PFSK-1 (cell line): ENCODE results near the gene CSNK2B.

Experiments used
- FOXP2 ChIP-seq: optimal IDR thresholded peaks from 2 replicates; pipeline ENCODE3; 2011; ENCODE audit warnings: borderline replicate concordance, control low read depth, inconsistent platforms; ENCODE audit not compliant: insufficient read depth; ENCODE audit errors: extremely low read length, extremely low read depth
- POLR2AphosphoS5 ChIP-seq: IDR thresholded peaks from 2 replicates; pipeline ENCODE4 v1.6.1; 2012; ENCODE audit warnings: low read depth, mild to moderate bottlenecking, control low read depth, low read length, moderate library complexity
- REST ChIP-seq, 2 experiments: IDR thresholded peaks; 2 replicates each; pipeline versions ENCODE4 v1.6.1 to v1.8.0; 2011 to 2012; ENCODE audit warnings: low read depth in 2 of 2, low read length in 2 of 2, control low read depth in 1 of 2, inconsistent platforms in 1 of 2, mild to moderate bottlenecking in 1 of 2, moderate library complexity in 1 of 2; ENCODE audit not compliant: insufficient read depth in 1 of 2
- SIN3A ChIP-seq: IDR thresholded peaks from 2 replicates; pipeline ENCODE4 v1.6.1; 2012; ENCODE audit warnings: mild to moderate bottlenecking, low read length, moderate library complexity, borderline replicate concordance; ENCODE audit not compliant: insufficient read depth
- TAF1 ChIP-seq: IDR thresholded peaks from 2 replicates; pipeline ENCODE4 v1.6.1; 2012; ENCODE audit warnings: low read length, control low read depth, borderline replicate concordance; ENCODE audit not compliant: insufficient read depth

Gene CSNK2B

DNA sequence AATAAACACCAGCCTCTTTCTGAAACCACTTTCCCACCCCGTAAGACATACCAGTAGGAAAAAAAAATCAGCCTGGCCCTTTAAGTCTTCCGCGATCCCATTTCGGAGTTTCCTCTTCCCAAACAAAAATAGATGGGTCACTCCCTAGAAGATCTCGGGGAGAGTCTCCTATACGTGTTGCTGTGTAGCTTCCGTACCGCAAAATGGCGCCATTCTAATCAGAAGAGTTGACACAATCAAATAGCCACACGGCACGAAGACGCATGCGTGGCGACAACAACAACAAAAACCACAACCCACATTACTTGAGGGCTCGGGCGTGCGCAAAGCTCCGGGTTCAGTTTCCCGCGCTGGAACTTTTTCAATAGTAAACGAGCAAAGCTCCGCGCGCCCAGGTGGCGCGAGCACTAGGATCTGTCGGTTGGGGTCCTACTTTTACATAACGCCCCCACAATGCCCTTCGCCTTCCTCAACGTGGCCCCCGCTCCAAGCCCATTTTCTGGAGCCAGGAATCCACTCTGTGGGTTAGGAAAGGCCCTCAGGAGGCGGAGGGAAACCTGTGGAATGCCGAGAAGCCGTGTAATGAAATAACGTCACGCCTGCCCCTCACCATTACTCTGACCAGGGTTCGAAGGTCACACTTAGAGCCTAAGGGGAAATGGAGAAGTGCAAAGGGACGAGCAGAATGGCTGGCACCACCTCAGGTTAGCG lies 935 bp upstream of the CSNK2B start, which contains the start of gene GPANK1:
Gene GPANK1, minus strand, starts transcription at position 208 of the 711 bp plus-strand sequence. CDS start 519 bp downstream, outside the sequence.
- no peak for TF ChIP-seq REST (IDR thresholded peaks at IDR 0.05; ENCODE audit: insufficient read depth in 1 of 2, low read depth in 2 of 2, low read length in 2 of 2)
- TF ChIP-seq FOXP2 = peak; percentile 95
- peak; percentile 56 for TF ChIP-seq POLR2AphosphoS5
- 0 out of 2 replicates have a peak, but pooled peaks have one; percentile 66 for TF ChIP-seq SIN3A

GRCh38 chr6:31666337-31666965 lies 571 bp downstream of the CSNK2B start:
- TF ChIP-seq SIN3A (no peak), TAF1 (no peak), POLR2AphosphoS5 (no peak), REST (IDR thresholded peaks at IDR 0.05; ENCODE audit: insufficient read depth in 1 of 2, low read depth in 2 of 2, low read length in 2 of 2) (no peak), FOXP2 (no peak)

DNA sequence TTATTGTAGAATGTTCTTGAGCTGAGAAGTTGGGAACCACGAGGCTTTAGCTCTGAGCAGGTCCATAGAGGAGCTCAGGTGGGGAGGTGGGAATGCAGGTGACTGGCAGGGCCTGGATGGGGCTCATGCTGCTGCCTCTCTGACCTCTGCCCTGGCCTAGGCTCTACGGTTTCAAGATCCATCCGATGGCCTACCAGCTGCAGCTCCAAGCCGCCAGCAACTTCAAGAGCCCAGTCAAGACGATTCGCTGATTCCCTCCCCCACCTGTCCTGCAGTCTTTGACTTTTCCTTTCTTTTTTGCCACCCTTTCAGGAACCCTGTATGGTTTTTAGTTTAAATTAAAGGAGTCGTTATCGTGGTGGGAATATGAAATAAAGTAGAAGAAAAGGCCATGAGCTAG lies 3.8 kb downstream of the CSNK2B start, which contains the start of gene LY6G5B:
Gene LY6G5B, plus strand, starts transcription at position 301 of the 400 bp plus-strand sequence. CDS start 975 bp downstream, outside the sequence.
- TF ChIP-seq SIN3A = no peak
- no peak for TF ChIP-seq FOXP2

- TF ChIP-seq POLR2AphosphoS5 (no peak), FOXP2 (no peak), TAF1 (no peak), SIN3A (no peak), REST (IDR thresholded peaks at IDR 0.05; ENCODE audit: insufficient read depth in 1 of 2, low read depth in 2 of 2, low read length in 2 of 2) (no peak)
These were observed 10.5 kb downstream of the CSNK2B start for GRCh38 chr6:31676322-31676903.

DNA sequence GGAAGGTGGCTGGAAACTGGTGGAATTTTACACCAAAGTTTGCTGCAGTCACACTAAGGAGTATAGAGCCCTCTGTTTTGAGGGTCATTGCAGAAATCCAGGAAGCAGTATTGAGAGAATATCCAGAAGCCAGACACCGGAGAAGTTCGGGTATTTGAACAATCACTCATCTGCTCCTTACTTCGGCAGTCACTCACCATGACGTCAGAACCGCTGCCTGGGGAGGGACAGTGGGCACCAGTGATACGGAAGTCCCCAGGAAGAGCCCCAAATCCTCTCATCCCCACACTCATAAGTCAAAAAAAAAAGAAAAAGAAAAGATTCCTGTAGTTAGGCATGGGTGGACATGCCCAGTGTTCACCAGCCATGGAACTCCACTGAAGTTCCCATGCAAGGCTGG lies 11.0 kb downstream of the CSNK2B start:
- TF ChIP-seq FOXP2 = no peak
- TF ChIP-seq TAF1 = no peak
- no peak for TF ChIP-seq REST (IDR thresholded peaks at IDR 0.05; ENCODE audit: insufficient read depth in 1 of 2, low read depth in 2 of 2, low read length in 2 of 2)
- TF ChIP-seq SIN3A = no peak
- TF ChIP-seq POLR2AphosphoS5 = no peak
